HepG2 (cell line): ENCODE data around the gene NDUFB6. TPM values are rescaled to one million over a fixed set of nuclear protein-coding genes. Genes with fewer than 3 reads are reported as not detected.

ENCODE experiments used
- ASH2L ChIP-seq: fragments of 300-600, 200-600 bp; sonication (generic); IDR thresholded peaks from 2 replicates; pipeline ENCODE4 v1.7.0; 2017; ENCODE audit warnings: low read depth, mild to moderate bottlenecking, moderate library complexity, mixed read lengths, low read length; ENCODE audit not compliant: insufficient read length
- CBX1 ChIP-seq: IDR thresholded peaks from one replicate; pipeline ENCODE4 v1.6.1; 2016; ENCODE audit warnings: antibody characterized with exemption, low read depth
- GATAD1 ChIP-seq: IDR thresholded peaks from 2 replicates; pipeline ENCODE4 v1.6.1; 2016; ENCODE audit warnings: missing genetic modification reagents, missing compliant biosample characterization
- JUNB ChIP-seq: sonication (generic); formaldehyde crosslinking; IDR thresholded peaks from 2 replicates; pipeline ENCODE4 v1.8.0; 2022; ENCODE audit warnings: missing genetic modification reagents, mild to moderate bottlenecking, borderline replicate concordance
- MEF2D ChIP-seq: sonication (generic); formaldehyde crosslinking; IDR thresholded peaks from 2 replicates; pipeline ENCODE4 v1.5.1; 2020; ENCODE audit warnings: mild to moderate bottlenecking, missing genetic modification reagents
- MYC ChIP-seq: sonication (generic); formaldehyde crosslinking; IDR thresholded peaks from 2 replicates; pipeline ENCODE4 v1.9.0; 2021; ENCODE audit warnings: missing genetic modification reagents, borderline replicate concordance
- PAWR ChIP-seq: sonication (generic); formaldehyde crosslinking; IDR thresholded peaks from 2 replicates; pipeline ENCODE4 v1.4.0; 2020; ENCODE audit warnings: missing genetic modification reagents, mild to moderate bottlenecking, borderline replicate concordance
- RBM39 ChIP-seq: fragments of 200-400 bp; formaldehyde crosslinking; IDR thresholded peaks from one replicate; pipeline ENCODE4 v1.6.1; 2018; ENCODE audit warnings: antibody characterized with exemption, mild to moderate bottlenecking, low read depth, low read length; ENCODE audit not compliant: poor library complexity, severe bottlenecking
- ZEB1 ChIP-seq: IDR thresholded peaks from 2 replicates; pipeline ENCODE4 v1.6.1; 2012; ENCODE audit warnings: mild to moderate bottlenecking, low read depth, inconsistent platforms; ENCODE audit not compliant: insufficient replicate concordance
- ZNF251 ChIP-seq: sonication (generic); formaldehyde crosslinking; IDR thresholded peaks from 2 replicates; pipeline ENCODE4 v1.9.0; 2021; ENCODE audit warnings: mild to moderate bottlenecking, missing genetic modification reagents
- ZNF282 ChIP-seq: fragments of 450-650 bp; IDR thresholded peaks from 2 replicates; pipeline ENCODE4 v1.6.1; 2018; ENCODE audit not compliant: partially characterized antibody
- ZNF776 ChIP-seq: sonication (generic); formaldehyde crosslinking; IDR thresholded peaks from 2 replicates; pipeline ENCODE4 v1.4.0; 2020; ENCODE audit warnings: mild to moderate bottlenecking, missing genetic modification reagents
- polyA plus RNA-seq, 8 experiments: library from polyadenylated mRNA; depleted of rRNA in 3 of 8; stranded (reverse) in 7 of 8; unstranded in 1 of 8; fragments of >200 nt; fragmentation: Illumina TruSeq in 4 of 8; extraction: Trizol in 4 of 8; gene quantifications; 2 replicates each; pipeline versions ENCODE4 v1.2.1 to v1.2.3, GENCODE V29; 2011 to 2016; ENCODE audit warnings: low read depth in 4 of 8, missing spikeins in 1 of 8, mixed read lengths in 1 of 8; ENCODE audit not compliant: insufficient read depth in 1 of 8
- total RNA-seq, 5 experiments: library from RNA; depleted of rRNA; stranded (reverse); fragments of >200 nt; fragmentation: Illumina TruSeq; extraction: Trizol; gene quantifications; 2 replicates each; pipeline ENCODE4 v1.2.3, GENCODE V29; 2016; ENCODE audit warnings: low read depth in 1 of 5
- TF ChIP-seq, protein P1 (sequence below): sonication (generic); formaldehyde crosslinking; IDR thresholded peaks from 2 replicates; pipeline ENCODE4 v1.8.0; 2022; ENCODE audit warnings: mild to moderate bottlenecking, missing genetic modification reagents, moderate library complexity
- TF ChIP-seq, protein P2 (sequence below): sonication (generic); formaldehyde crosslinking; IDR thresholded peaks from 2 replicates; pipeline ENCODE4 v1.8.1; 2022; ENCODE audit warnings: low read depth, mild to moderate bottlenecking, missing genetic modification reagents
- TF ChIP-seq, protein P3 (sequence below): IDR thresholded peaks from 2 replicates; pipeline ENCODE4 v1.6.1; 2016; ENCODE audit warnings: mild to moderate bottlenecking, missing biosample characterization, missing genetic modification reagents
- TF ChIP-seq, protein P4 (sequence below), 2 experiments: fragments of 450-650 bp in 1 of 2; sonication (generic) in 1 of 2; formaldehyde crosslinking in 1 of 2; IDR thresholded peaks; 2 replicates each; pipeline versions ENCODE4 v1.6.1 to v1.8.0; 2016 to 2022; ENCODE audit warnings: antibody characterized with exemption in 1 of 2, mild to moderate bottlenecking in 1 of 2, missing genetic modification reagents in 1 of 2

The NDUFB6 gene
- total and polyA plus RNA-seq, 2 of the 13 experiments (the other 11 are each of a cell fraction or from before 2014, with no cell fraction given): 31.2 to 81.9 TPM

DNA sequence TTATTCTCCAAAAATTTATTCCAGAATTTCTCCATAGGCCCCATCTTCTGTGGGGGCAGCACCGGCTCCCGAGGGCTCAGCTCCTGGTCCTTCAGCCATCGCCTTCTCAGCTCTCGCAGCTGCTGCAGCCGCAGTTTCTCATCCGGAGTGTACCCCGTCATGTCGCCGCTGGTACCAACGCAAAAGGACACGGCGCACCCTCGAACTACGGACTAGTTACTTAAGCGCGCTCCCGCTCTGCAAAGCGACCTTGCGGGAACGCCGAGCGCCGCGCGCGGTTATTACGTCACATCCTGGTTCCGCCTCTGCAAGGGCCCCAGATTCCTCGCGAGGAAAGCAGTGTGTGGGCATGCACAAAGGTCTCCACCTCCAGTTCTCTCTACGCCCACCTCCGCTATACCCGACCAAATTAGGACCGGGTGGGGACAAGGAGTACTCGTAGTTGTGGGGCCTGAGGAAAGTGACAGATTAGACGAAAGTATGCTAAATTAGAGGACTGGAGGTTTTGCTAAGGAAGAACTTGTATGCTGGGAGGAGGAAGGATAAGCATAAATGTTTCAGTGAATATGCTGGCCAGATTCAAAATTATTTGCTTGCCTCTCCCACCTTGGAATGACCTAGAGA is at the start of gene NDUFB6 (continued):
- TF ChIP-seq MYC (peak; percentile 89), ZEB1 (no peak), ASH2L (peak; percentile 95), RBM39 (no peak), ZNF251 (CRISPR knock-in tag) (no peak), CBX1 (no peak), JUNB (CRISPR knock-in tag) (no peak), MEF2D (peak; percentile 77), ZNF776 (CRISPR knock-in tag) (no peak), PAWR (no peak), GATAD1 (CRISPR knock-in tag) (peak; percentile 99), ZNF282 (no peak)
- TF ChIP-seq, protein P1, sequence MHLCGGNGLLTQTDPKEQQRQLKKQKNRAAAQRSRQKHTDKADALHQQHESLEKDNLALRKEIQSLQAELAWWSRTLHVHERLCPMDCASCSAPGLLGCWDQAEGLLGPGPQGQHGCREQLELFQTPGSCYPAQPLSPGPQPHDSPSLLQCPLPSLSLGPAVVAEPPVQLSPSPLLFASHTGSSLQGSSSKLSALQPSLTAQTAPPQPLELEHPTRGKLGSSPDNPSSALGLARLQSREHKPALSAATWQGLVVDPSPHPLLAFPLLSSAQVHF (CRISPR knock-in tag): peak; percentile 71; the same call in 1 of the 2 replicates
- TF ChIP-seq, protein P2, sequence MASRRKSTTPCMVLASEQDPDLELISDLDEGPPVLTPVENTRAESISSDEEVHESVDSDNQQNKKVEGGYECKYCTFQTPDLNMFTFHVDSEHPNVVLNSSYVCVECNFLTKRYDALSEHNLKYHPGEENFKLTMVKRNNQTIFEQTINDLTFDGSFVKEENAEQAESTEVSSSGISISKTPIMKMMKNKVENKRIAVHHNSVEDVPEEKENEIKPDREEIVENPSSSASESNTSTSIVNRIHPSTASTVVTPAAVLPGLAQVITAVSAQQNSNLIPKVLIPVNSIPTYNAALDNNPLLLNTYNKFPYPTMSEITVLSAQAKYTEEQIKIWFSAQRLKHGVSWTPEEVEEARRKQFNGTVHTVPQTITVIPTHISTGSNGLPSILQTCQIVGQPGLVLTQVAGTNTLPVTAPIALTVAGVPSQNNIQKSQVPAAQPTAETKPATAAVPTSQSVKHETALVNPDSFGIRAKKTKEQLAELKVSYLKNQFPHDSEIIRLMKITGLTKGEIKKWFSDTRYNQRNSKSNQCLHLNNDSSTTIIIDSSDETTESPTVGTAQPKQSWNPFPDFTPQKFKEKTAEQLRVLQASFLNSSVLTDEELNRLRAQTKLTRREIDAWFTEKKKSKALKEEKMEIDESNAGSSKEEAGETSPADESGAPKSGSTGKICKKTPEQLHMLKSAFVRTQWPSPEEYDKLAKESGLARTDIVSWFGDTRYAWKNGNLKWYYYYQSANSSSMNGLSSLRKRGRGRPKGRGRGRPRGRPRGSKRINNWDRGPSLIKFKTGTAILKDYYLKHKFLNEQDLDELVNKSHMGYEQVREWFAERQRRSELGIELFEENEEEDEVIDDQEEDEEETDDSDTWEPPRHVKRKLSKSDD (CRISPR knock-in tag): 0 out of 2 replicates have a peak, but pooled peaks have one; percentile 51
- TF ChIP-seq, protein P3, sequence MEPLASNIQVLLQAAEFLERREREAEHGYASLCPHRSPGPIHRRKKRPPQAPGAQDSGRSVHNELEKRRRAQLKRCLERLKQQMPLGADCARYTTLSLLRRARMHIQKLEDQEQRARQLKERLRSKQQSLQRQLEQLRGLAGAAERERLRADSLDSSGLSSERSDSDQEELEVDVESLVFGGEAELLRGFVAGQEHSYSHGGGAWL (CRISPR knock-in tag): peak; percentile 72; the same call in 1 of the 2 replicates
- TF ChIP-seq, protein P4, sequence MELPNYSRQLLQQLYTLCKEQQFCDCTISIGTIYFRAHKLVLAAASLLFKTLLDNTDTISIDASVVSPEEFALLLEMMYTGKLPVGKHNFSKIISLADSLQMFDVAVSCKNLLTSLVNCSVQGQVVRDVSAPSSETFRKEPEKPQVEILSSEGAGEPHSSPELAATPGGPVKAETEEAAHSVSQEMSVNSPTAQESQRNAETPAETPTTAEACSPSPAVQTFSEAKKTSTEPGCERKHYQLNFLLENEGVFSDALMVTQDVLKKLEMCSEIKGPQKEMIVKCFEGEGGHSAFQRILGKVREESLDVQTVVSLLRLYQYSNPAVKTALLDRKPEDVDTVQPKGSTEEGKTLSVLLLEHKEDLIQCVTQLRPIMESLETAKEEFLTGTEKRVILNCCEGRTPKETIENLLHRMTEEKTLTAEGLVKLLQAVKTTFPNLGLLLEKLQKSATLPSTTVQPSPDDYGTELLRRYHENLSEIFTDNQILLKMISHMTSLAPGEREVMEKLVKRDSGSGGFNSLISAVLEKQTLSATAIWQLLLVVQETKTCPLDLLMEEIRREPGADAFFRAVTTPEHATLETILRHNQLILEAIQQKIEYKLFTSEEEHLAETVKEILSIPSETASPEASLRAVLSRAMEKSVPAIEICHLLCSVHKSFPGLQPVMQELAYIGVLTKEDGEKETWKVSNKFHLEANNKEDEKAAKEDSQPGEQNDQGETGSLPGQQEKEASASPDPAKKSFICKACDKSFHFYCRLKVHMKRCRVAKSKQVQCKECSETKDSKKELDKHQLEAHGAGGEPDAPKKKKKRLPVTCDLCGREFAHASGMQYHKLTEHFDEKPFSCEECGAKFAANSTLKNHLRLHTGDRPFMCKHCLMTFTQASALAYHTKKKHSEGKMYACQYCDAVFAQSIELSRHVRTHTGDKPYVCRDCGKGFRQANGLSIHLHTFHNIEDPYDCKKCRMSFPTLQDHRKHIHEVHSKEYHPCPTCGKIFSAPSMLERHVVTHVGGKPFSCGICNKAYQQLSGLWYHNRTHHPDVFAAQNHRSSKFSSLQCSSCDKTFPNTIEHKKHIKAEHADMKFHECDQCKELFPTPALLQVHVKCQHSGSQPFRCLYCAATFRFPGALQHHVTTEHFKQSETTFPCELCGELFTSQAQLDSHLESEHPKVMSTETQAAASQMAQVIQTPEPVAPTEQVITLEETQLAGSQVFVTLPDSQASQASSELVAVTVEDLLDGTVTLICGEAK (IDR thresholded peaks at IDR 0.05): no peak
- TF ChIP-seq, protein P4 (CRISPR knock-in tag; IDR thresholded peaks at IDR 0.05): peak; percentile 75; the same call in 1 of the 2 replicates
